ENCODE results near the gene SH2D3A.

DNA sequence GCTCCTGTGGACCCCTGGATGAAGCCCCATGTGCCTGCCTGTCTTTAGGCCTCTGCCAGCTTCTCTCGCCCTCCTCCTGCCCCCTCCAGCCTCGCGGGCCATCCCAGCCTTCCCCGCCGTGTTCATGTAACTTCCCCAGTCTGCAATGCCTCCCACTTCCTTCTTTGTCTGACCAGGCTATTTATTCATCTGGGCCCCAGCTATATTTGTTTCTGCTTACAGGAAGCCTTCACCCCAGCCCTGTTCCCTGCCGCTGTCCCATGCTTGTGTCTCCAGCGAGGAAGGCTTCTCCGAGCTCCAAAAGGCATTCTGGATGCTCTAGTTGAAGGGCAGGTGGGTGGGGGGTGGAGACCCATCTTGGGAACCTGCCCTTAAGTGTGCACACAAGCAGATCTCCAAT, 38.9 kb downstream of the SH2D3A start:
- TF ChIP-seq, protein P1, sequence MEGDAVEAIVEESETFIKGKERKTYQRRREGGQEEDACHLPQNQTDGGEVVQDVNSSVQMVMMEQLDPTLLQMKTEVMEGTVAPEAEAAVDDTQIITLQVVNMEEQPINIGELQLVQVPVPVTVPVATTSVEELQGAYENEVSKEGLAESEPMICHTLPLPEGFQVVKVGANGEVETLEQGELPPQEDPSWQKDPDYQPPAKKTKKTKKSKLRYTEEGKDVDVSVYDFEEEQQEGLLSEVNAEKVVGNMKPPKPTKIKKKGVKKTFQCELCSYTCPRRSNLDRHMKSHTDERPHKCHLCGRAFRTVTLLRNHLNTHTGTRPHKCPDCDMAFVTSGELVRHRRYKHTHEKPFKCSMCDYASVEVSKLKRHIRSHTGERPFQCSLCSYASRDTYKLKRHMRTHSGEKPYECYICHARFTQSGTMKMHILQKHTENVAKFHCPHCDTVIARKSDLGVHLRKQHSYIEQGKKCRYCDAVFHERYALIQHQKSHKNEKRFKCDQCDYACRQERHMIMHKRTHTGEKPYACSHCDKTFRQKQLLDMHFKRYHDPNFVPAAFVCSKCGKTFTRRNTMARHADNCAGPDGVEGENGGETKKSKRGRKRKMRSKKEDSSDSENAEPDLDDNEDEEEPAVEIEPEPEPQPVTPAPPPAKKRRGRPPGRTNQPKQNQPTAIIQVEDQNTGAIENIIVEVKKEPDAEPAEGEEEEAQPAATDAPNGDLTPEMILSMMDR (IDR thresholded peaks at IDR 0.05), result no peak
- TF ChIP-seq SIN3A (IDR thresholded peaks at IDR 0.05; ENCODE audit: borderline replicate concordance, insufficient read depth, low read depth, low read length) (no peak), POLR2AphosphoS5 (IDR thresholded peaks at IDR 0.05; ENCODE audit: low read depth, low read length) (no peak), TCF7L2 (IDR thresholded peaks at IDR 0.05; ENCODE audit: low read depth, low read length) (no peak)
- TF ChIP-seq, protein P2, sequence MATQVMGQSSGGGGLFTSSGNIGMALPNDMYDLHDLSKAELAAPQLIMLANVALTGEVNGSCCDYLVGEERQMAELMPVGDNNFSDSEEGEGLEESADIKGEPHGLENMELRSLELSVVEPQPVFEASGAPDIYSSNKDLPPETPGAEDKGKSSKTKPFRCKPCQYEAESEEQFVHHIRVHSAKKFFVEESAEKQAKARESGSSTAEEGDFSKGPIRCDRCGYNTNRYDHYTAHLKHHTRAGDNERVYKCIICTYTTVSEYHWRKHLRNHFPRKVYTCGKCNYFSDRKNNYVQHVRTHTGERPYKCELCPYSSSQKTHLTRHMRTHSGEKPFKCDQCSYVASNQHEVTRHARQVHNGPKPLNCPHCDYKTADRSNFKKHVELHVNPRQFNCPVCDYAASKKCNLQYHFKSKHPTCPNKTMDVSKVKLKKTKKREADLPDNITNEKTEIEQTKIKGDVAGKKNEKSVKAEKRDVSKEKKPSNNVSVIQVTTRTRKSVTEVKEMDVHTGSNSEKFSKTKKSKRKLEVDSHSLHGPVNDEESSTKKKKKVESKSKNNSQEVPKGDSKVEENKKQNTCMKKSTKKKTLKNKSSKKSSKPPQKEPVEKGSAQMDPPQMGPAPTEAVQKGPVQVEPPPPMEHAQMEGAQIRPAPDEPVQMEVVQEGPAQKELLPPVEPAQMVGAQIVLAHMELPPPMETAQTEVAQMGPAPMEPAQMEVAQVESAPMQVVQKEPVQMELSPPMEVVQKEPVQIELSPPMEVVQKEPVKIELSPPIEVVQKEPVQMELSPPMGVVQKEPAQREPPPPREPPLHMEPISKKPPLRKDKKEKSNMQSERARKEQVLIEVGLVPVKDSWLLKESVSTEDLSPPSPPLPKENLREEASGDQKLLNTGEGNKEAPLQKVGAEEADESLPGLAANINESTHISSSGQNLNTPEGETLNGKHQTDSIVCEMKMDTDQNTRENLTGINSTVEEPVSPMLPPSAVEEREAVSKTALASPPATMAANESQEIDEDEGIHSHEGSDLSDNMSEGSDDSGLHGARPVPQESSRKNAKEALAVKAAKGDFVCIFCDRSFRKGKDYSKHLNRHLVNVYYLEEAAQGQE (IDR thresholded peaks at IDR 0.05; ENCODE audit: insufficient read depth in 1 of 2, low read depth in 2 of 2, low read length in 1 of 2), result no peak
